Endothelial cell of umbilical vein (primary cell): ENCODE data around the gene FAM107A. TPM values are rescaled to one million over a fixed set of nuclear protein-coding genes. Genes with fewer than 3 reads are reported as not detected.

Experiments used
- BruUV-seq: library from RNA; stranded (reverse); fragments of 400-500 nt; replicated peaks from 2 replicates; lab custom pipeline; 2021; lab: Mats Ljungman, UMichigan
- CTCF ChIA-PET: fragments of 300-600, 350-600 bp; sonication (Branson Sonifier 250); formaldehyde crosslinking; loops from one replicate; lab custom pipeline; 2021; ENCODE audit warnings: antibody characterized with exemption, inconsistent platforms; lab: Charles Lee
- POLR2A ChIA-PET: fragments of 300-600, 350-600 bp; sonication (Branson Sonifier 250); formaldehyde crosslinking; loops from one replicate; lab custom pipeline; 2021; ENCODE audit warnings: antibody characterized with exemption, inconsistent platforms; lab: Charles Lee
- DNase-seq: peaks from one replicate; pipeline ENCODE4 v3.0.0-alpha.2; 2011; ENCODE audit warnings: low read depth, low spot score
- FAIRE-seq: peaks from 2 replicates; lab custom pipeline; 2011; peaks lifted over from hg19 to GRCh38; lab: Jason Lieb, UNC
- H2AFZ ChIP-seq: 2 replicates; pipeline ENCODE4 v1.6.0; 2012; ENCODE audit warnings: low read depth, low read length, control low read depth, inconsistent platforms
- H3K27ac ChIP-seq: 2 replicates; pipeline ENCODE4 v1.5.1; 2011; ENCODE audit warnings: low read depth, mild to moderate bottlenecking, control low read depth, low read length, moderate library complexity; ENCODE audit not compliant: insufficient read depth
- H3K27me3 ChIP-seq, 2 experiments: 2 replicates each; pipeline versions ENCODE4 v1.6.0 to v1.6.1; 2011; ENCODE audit warnings: low read length in 2 of 2, mixed read lengths in 1 of 2; ENCODE audit not compliant: control insufficient read depth in 2 of 2, insufficient read depth in 2 of 2
- H3K36me3 ChIP-seq, 2 experiments: 2 replicates in 1 of 2; 3 replicates in 1 of 2; pipeline ENCODE4 v1.5.1; 2011; ENCODE audit warnings: low read length in 2 of 2, mild to moderate bottlenecking in 1 of 2, moderate library complexity in 1 of 2; ENCODE audit not compliant: control insufficient read depth in 2 of 2, insufficient read depth in 2 of 2; ENCODE audit errors: extremely low read depth in 1 of 2
- H3K4me1 ChIP-seq: 3 replicates; pipeline ENCODE4 v1.5.1; 2011; ENCODE audit warnings: mild to moderate bottlenecking, low read length; ENCODE audit not compliant: control insufficient read depth, insufficient read depth; ENCODE audit errors: extremely low read depth
- H3K4me2 ChIP-seq: 2 replicates; pipeline ENCODE4 v1.6.1; 2011; ENCODE audit warnings: low read length, control low read depth, mixed read lengths; ENCODE audit not compliant: insufficient read depth
- H3K4me3 ChIP-seq, 3 experiments: fragments of 200-600 bp in 1 of 3; sonication (generic), shearing (Covaris generic) in 1 of 3; replicated peaks in 1 of 3; 2 replicates each; pipeline ENCODE4 v1.5.1; 2011 to 2016; ENCODE audit warnings: control low read depth in 3 of 3, low read length in 3 of 3, mild to moderate bottlenecking in 2 of 3, inconsistent platforms in 1 of 3, low read depth in 1 of 3, moderate library complexity in 1 of 3; ENCODE audit not compliant: insufficient read depth in 1 of 3
- H3K79me2 ChIP-seq: 2 replicates; pipeline ENCODE4 v1.6.0; 2012; ENCODE audit warnings: low read length, inconsistent platforms; ENCODE audit not compliant: control insufficient read depth, insufficient read depth
- H3K9ac ChIP-seq: replicated peaks from 2 replicates; pipeline ENCODE3; 2011; ENCODE audit warnings: low read length, control low read depth; ENCODE audit not compliant: insufficient read depth; ENCODE audit errors: extremely low read depth
- H3K9me1 ChIP-seq: replicated peaks from 3 replicates; pipeline ENCODE4 v1.6.0; 2011; ENCODE audit warnings: mild to moderate bottlenecking, low read length; ENCODE audit not compliant: control insufficient read depth, insufficient read depth; ENCODE audit errors: extremely low read depth
- H3K9me3 ChIP-seq: replicated peaks from 2 replicates; pipeline ENCODE4 v1.5.1; 2012; ENCODE audit warnings: low read length, inconsistent platforms; ENCODE audit not compliant: control insufficient read depth, insufficient read depth
- H4K20me1 ChIP-seq: replicated peaks from 2 replicates; pipeline ENCODE3; 2011; ENCODE audit warnings: mild to moderate bottlenecking, low read length; ENCODE audit not compliant: control insufficient read depth, insufficient read depth; ENCODE audit errors: extremely low read depth
- CTCF ChIP-seq, 2 donors: IDR thresholded peaks; 1 replicate in 1 of 2; 2 replicates in 1 of 2; pipeline ENCODE4 v1.5.1; 2011; ENCODE audit warnings: low read length in 2 of 2, mild to moderate bottlenecking in 2 of 2, moderate library complexity in 2 of 2, control low read depth in 1 of 2, inconsistent platforms in 1 of 2, low read depth in 1 of 2; ENCODE audit not compliant: insufficient read depth in 1 of 2; ENCODE audit errors: extremely low read depth in 1 of 2
- EZH2 ChIP-seq: IDR thresholded peaks from 2 replicates; pipeline ENCODE4 v1.6.1; 2012; ENCODE audit warnings: borderline replicate concordance, low read depth, mild to moderate bottlenecking, moderate library complexity, low read length, inconsistent platforms; ENCODE audit not compliant: severe bottlenecking
- FOS ChIP-seq: IDR thresholded peaks from 2 replicates; pipeline ENCODE4 v1.6.1; 2011; ENCODE audit warnings: mild to moderate bottlenecking, low read length, moderate library complexity, borderline replicate concordance; ENCODE audit not compliant: insufficient read depth
- GATA2 ChIP-seq: IDR thresholded peaks from 2 replicates; pipeline ENCODE4 v1.7.0; 2011; ENCODE audit warnings: low read depth, mild to moderate bottlenecking, moderate library complexity, mixed read lengths, low read length; ENCODE audit not compliant: insufficient read length, insufficient read depth
- JUN ChIP-seq: IDR thresholded peaks from 2 replicates; pipeline ENCODE4 v1.6.1; 2011; ENCODE audit warnings: borderline replicate concordance, low read depth; ENCODE audit not compliant: insufficient read length, insufficient read depth
- MAX ChIP-seq: IDR thresholded peaks from 2 replicates; pipeline ENCODE4 v1.6.1; 2011; ENCODE audit not compliant: insufficient read depth, insufficient read length
- MYC ChIP-seq: IDR thresholded peaks from one replicate; pipeline ENCODE4 v1.6.1; 2011; ENCODE audit warnings: mild to moderate bottlenecking, low read depth, low read length
- POLR2A ChIP-seq: IDR thresholded peaks from 2 replicates; pipeline ENCODE4 v1.6.1; 2012; ENCODE audit warnings: low read depth, mild to moderate bottlenecking, control low read depth, low read length
- POLR2AphosphoS5 ChIP-seq: IDR thresholded peaks from 2 replicates; pipeline ENCODE4 v1.6.1; 2012; ENCODE audit warnings: low read depth, mild to moderate bottlenecking, control low read depth, low read length, moderate library complexity; ENCODE audit not compliant: insufficient read depth
- dilution Hi-C: fragments of 300-500 bp; cut with MboI; formaldehyde crosslinking; loops from one replicate; pipeline ENCODE4 v1.15.0; 2019; ENCODE audit warnings: low sequenced_read_pairs; ENCODE audit not compliant: extremely low pct_ligation_motif_present
- intact Hi-C: fragments of 100-400 bp; cut with micrococcal nuclease; formaldehyde crosslinking; loops from one replicate; pipeline ENCODE4 v1.10.0; 2022
- polyA plus RNA-seq, 4 experiments: library from polyadenylated mRNA; depleted of rRNA in 3 of 4; stranded (reverse) in 3 of 4; unstranded in 1 of 4; fragments of >200 nt; gene quantifications; 2 replicates each; pipeline versions ENCODE4 v1.2.1 to v1.2.3, GENCODE V29; 2011 to 2012; ENCODE audit warnings: missing spikeins in 1 of 4
- total RNA-seq: library from RNA; stranded (reverse); gene quantifications from 2 replicates; pipeline ENCODE4 v1.2.3, GENCODE V29; 2021

The FAM107A gene
- total and polyA plus RNA-seq, 2 donors (not counting 3 experiments of a cell fraction or from before 2014, with no cell fraction given), result 5.7 to 10.7 TPM

- intact Hi-C loops, result no loop called here
- FAIRE-seq, result peak; percentile 18
- Histone ChIP-seq H3K79me2 (no peaks in the 10 kb centered on the region), H3K27me3 (no peaks in the 10 kb centered on the region), H3K9me3 (no peaks in the 10 kb centered on the region), H3K9ac (no peak overlapping the region), H2AFZ (no peak overlapping the region), H3K36me3 (no peaks in the 10 kb centered on the region), H3K4me1 (peaks cover 6% of the 10 kb centered on the region), H3K4me3 (no peak overlapping the region), H3K4me2 (no peak overlapping the region), H3K9me1 (no peaks in the 10 kb centered on the region), H4K20me1 (no peaks in the 10 kb centered on the region), H3K27ac (no peak overlapping the region)
- no TSS peak for BruUV-seq
- dilution Hi-C loops, result no loop called here
- ChIA-PET CTCF (interaction anchor here (1.3 to 1.7 kb wide), 2 partner anchors 31 to 46 kb away, joined by 4 to 7 read pairs; partner anchors contain the start of gene KCTD6), POLR2A (no interaction called here)
- DNase-seq, result no peak
- TF ChIP-seq POLR2A (no peak), MYC (no peak), GATA2 (no peak), MAX (no peak), CTCF (IDR thresholded peaks at IDR 0.05; ENCODE audit: extremely low read depth in 1 of 2, insufficient read depth in 1 of 2, low read depth in 1 of 2, low read length in 2 of 2) (no peak), FOS (no peak), EZH2 (no peak), POLR2AphosphoS5 (no peak), JUN (no peak)
These were observed 39.5 kb downstream of the FAM107A start for GRCh38 chr3:58537412-58538301.
